Sigmoid colon (tissue), 7 donors: ENCODE data around the gene PNRC1. TPM values are rescaled to one million over a fixed set of nuclear protein-coding genes. Genes with fewer than 3 reads are reported as not detected.
"Not testable (repeated sequence)": the region's sequence is repeated elsewhere in the genome, so short reads cannot be mapped to it uniquely, and the experiment has no call there.

ENCODE experiments used
- DNase-seq: peaks from one replicate; pipeline ENCODE4 v3.0.0-alpha.2; 2019
- H3K27ac ChIP-seq, 4 donors: fragments of 200-600 bp; sonication (generic); one replicate each; pipeline ENCODE4 v1.5.1; 2016 to 2019; ENCODE audit warnings: mild to moderate bottlenecking in 1 of 4
- H3K27me3 ChIP-seq, 3 donors: fragments of 200-600 bp; sonication (generic); one replicate each; pipeline ENCODE4 v1.5.1; 2019; ENCODE audit warnings: mild to moderate bottlenecking in 1 of 3
- H3K36me3 ChIP-seq, 4 donors: fragments of 200-600 bp; sonication (generic); one replicate each; pipeline ENCODE4 v1.5.1; 2016 to 2019
- H3K4me1 ChIP-seq, 4 donors: fragments of 200-600 bp; sonication (generic); one replicate each; pipeline ENCODE4 v1.5.1; 2017 to 2019
- H3K4me3 ChIP-seq, 4 donors: fragments of 200-600 bp; sonication (generic); one replicate each; pipeline ENCODE4 v1.5.1; 2017 to 2019; ENCODE audit warnings: mild to moderate bottlenecking in 2 of 4, moderate library complexity in 1 of 4
- H3K9me3 ChIP-seq, 4 donors: fragments of 200-600 bp in 3 of 4; sonication (generic) in 3 of 4; one replicate each; pipeline versions ENCODE4 v1.5.1 to v1.6.1; 2013 to 2019
- EP300 ChIP-seq, 4 donors: sonication (generic); formaldehyde crosslinking; IDR thresholded peaks; one replicate each; pipeline ENCODE4 v1.6.1; 2017; ENCODE audit warnings: antibody characterized with exemption in 4 of 4
- POLR2A ChIP-seq, 2 donors: fragments of 450-650 bp; IDR thresholded peaks; one replicate each; pipeline ENCODE4 v1.6.1; 2016; ENCODE audit warnings: antibody characterized with exemption in 2 of 2, mild to moderate bottlenecking in 2 of 2, moderate library complexity in 2 of 2
- POLR2AphosphoS5 ChIP-seq, 4 donors: sonication (generic); formaldehyde crosslinking; IDR thresholded peaks; one replicate each; pipeline ENCODE4 v1.6.1; 2017; ENCODE audit warnings: antibody characterized with exemption in 4 of 4
- WGBS, 2 donors: extraction: QIAGEN DNeasy Blood & Tissue Kit; methylation state at CpG; one replicate each; pipeline ENCODE4 v1.1.7; 2013; 5-methylcytosine and 5-hydroxymethylcytosine counted together
- intact Hi-C: fragments of 100-400 bp; cut with DNase I; formaldehyde crosslinking; loops from one replicate; pipeline ENCODE4 v1.15.1; 2023
- polyA plus RNA-seq, 3 donors: library from polyadenylated mRNA; stranded (reverse); fragments of 200-250 nt; gene quantifications; one replicate each; pipeline ENCODE4 v1.2.3, GENCODE V29; 2013
- total RNA-seq, 4 donors: library from RNA; depleted of rRNA; stranded (reverse); fragments of >200 nt; gene quantifications; one replicate each; pipeline ENCODE4 v1.1.0, GENCODE V29; 2016
- TF ChIP-seq, protein P1 (sequence below), 4 experiments: fragments of 450-650 bp in 3 of 4; fragments of 200-600 bp in 1 of 4; IDR thresholded peaks; one replicate each; pipeline ENCODE4 v1.5.1; 2016 to 2019; ENCODE audit warnings: antibody characterized with exemption in 4 of 4, mild to moderate bottlenecking in 3 of 4, moderate library complexity in 2 of 4
- donor health status: healthy with polysubstance abuse.
- donor health status: Bipolar disorder and iron deficiency.
- donor health status: healthy.

Gene PNRC1
- total and polyA plus RNA-seq, 7 donors: 44.2 to 349 (median 211) TPM

DNA sequence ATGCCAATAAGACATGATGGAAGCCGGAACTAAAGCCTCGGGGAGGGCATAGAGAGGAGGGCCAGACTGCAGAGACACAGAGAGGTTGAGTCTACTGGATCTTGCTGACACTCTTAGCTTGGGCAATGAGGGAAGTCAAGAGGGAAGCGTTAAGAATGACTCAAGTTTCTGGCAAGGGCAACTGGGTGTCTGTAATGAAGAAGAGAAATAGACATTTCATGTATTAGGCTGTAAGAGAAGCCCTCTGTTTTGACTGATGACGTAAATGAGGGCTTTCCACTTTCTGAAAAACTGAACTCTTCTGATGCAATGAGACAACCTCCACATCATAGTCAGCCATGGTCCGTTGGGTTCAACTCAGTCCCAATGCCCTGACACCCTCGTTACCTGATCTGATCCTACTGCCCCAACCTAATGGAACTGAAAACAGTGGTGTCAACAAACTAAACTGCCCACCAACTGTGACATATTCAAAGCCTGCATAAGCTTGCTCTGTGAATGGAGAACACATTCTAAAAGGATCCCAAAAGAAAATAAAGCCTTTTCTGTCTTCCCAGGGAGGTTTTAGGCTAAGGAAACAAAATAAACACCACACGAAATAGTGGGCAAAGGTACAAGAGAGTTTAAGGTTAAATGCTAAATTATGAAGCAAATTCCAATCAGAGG lies 45.8 kb upstream of the PNRC1 start:
- DNase-seq: peak; percentile 79
- no peaks in the 10 kb centered on the region for H3K36me3 ChIP-seq
- WGBS, 2 donors: 71 to 76% methylated on average over 7 of the region's 7 CpGs
- TF ChIP-seq POLR2AphosphoS5 (IDR thresholded peaks at IDR 0.05) (peak in 3 of 4 donors; percentile 40 to 72 (median 48)), EP300 (IDR thresholded peaks at IDR 0.05) (peak in 1 of 4 donors; percentile 43)
- TF ChIP-seq, protein P1, sequence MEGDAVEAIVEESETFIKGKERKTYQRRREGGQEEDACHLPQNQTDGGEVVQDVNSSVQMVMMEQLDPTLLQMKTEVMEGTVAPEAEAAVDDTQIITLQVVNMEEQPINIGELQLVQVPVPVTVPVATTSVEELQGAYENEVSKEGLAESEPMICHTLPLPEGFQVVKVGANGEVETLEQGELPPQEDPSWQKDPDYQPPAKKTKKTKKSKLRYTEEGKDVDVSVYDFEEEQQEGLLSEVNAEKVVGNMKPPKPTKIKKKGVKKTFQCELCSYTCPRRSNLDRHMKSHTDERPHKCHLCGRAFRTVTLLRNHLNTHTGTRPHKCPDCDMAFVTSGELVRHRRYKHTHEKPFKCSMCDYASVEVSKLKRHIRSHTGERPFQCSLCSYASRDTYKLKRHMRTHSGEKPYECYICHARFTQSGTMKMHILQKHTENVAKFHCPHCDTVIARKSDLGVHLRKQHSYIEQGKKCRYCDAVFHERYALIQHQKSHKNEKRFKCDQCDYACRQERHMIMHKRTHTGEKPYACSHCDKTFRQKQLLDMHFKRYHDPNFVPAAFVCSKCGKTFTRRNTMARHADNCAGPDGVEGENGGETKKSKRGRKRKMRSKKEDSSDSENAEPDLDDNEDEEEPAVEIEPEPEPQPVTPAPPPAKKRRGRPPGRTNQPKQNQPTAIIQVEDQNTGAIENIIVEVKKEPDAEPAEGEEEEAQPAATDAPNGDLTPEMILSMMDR (IDR thresholded peaks at IDR 0.05): no peak
- peaks cover 0 to 6% (median 4%) of the 10 kb centered on the region in 4 donors for H3K9me3 ChIP-seq
- H3K27me3 ChIP-seq: no peaks in the 10 kb centered on the region
- H3K4me1 ChIP-seq: peaks cover 2 to 45% (median 40%) of the 10 kb centered on the region in 4 donors
- peak overlapping the region; percentile 90 to 94 (median 92) for H3K27ac ChIP-seq
- intact Hi-C loops: loop anchor here (1.0 to 5.0 kb wide), 7 partner anchors 10 to 318 kb away; partner anchors contain the start of genes PM20D2, RNGTT and UBE2J1
- H3K4me3 ChIP-seq: peak overlapping the region in 3 of 4 donors; percentile 11 to 18 (median 18)

DNA sequence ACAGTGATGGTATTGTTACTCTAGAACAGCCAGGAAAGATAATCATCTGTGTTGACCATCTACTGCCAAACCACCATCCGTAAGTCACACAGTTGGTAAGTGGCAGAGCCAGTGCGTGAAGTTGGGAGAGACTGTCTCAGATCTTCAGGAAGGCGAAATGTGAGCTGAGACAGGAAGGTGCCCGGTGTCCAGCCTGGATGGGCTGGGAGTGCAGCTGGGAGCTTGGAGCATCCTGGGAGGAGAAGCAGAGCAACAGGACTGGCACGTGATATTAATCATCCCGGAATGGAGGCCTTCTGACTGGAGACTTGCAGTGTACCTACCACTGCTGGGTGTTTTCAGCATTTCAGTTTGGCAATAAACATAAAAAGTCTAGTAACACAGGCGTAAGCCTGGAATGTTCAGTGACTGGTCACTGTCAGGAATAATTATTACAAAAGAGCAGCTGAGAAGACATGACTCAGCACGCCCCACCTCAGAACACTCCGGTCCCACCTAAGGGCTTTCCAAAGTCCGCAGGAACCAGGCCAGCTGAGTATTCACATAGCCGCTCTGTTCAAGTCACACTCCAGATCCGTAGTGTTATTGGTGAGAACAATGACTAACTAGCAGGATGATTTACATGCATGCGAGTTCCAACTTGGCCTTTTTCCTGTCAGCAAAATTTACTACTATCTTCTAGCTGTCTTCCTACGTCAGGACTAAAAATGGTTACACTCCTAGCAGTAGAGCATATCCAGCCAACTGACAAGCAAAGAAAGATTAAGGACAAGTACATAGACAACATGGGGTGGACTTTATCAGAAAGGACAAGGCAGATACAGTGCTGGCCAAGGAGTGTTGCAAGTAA lies 45.1 kb upstream of the PNRC1 start:
- intact Hi-C loops: loop anchor here (1.0 to 5.0 kb wide), 7 partner anchors 11 to 317 kb away; partner anchors contain the start of genes PM20D2, RNGTT and UBE2J1
- TF ChIP-seq EP300 (IDR thresholded peaks at IDR 0.05): peak; percentile 97 to 99 (median 98)
- TF ChIP-seq POLR2A (IDR thresholded peaks at IDR 0.05): no peak
- TF ChIP-seq, protein P1 (IDR thresholded peaks at IDR 0.05): no peak
- peak; percentile 98 to 99 (median 98) for TF ChIP-seq POLR2AphosphoS5 (IDR thresholded peaks at IDR 0.05)
- Histone ChIP-seq H3K9me3 (peaks cover 0 to 6% (median 4%) of the 10 kb centered on the region in 4 donors), H3K36me3 (no peaks in the 10 kb centered on the region), H3K27ac (peak overlapping the region; percentile 90 to 94 (median 92)), H3K4me1 (peaks cover 2 to 45% (median 40%) of the 10 kb centered on the region in 4 donors), H3K27me3 (no peaks in the 10 kb centered on the region), H3K4me3 (peak overlapping the region in 3 of 4 donors; percentile 11 to 18 (median 18))
- WGBS, 2 donors: 23 to 54% methylated on average over 14 of the region's 14 CpGs
- peak; percentile 99 for DNase-seq

DNA sequence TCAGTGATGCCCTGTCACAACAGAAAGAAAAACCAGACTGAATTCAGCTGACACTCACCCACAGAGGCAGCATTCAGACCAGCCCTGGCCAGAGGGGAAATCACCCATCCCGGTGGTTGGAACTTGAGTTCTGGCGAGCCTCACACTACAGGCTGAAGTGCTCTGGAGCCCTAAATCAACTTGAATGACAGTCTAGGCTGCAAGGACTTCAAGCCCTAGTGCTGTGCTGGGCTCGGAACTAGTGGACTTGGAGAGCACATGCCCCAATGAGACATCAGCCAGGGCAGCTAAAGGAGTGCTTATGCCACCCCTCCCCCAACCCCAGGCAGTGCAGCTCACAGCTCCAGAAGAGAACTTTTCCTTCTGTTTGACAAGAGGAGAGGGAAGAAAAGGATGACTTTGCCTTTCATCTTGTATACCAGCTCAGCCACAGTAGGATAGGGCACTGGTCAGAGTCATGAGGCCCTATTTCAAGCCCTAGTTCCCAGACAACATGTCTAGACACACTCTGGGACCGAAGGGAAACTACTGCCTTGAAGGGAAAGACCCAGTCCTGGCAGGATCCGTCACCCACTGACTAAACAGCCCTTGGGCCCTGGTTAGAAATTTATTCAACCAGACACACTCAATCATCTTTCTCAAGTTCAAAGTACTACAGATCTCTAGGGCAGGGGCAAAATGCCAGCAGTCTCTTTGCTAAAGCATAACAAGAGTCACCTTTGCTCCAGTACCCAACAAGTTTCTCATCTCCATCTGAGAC lies 43.2 kb upstream of the PNRC1 start:
- TF ChIP-seq POLR2AphosphoS5 (IDR thresholded peaks at IDR 0.05): peak in 2 of 4 donors; percentile 5 to 44
- TF ChIP-seq, protein P1 (IDR thresholded peaks at IDR 0.05): no peak
- TF ChIP-seq POLR2A (IDR thresholded peaks at IDR 0.05): no peak
- no peak for TF ChIP-seq EP300 (IDR thresholded peaks at IDR 0.05)
- H3K27me3 ChIP-seq: no peaks in the 10 kb centered on the region
- peak; percentile 68 for DNase-seq
- peaks cover 0 to 6% (median 4%) of the 10 kb centered on the region in 4 donors for H3K9me3 ChIP-seq
- H3K27ac ChIP-seq: peak overlapping the region; percentile 90 to 94 (median 92)
- peaks cover 2 to 43% (median 38%) of the 10 kb centered on the region in 4 donors for H3K4me1 ChIP-seq
- intact Hi-C loops: loop anchor here (5.0 kb wide), 3 partner anchors 75 to 315 kb away; partner anchors contain the start of genes PM20D2, RNGTT and UBE2J1
- no peaks in the 10 kb centered on the region for H3K36me3 ChIP-seq
- 78 to 82% methylated on average over 5 of the region's 5 CpGs for WGBS, 2 donors
- no peak overlapping the region for H3K4me3 ChIP-seq

DNA sequence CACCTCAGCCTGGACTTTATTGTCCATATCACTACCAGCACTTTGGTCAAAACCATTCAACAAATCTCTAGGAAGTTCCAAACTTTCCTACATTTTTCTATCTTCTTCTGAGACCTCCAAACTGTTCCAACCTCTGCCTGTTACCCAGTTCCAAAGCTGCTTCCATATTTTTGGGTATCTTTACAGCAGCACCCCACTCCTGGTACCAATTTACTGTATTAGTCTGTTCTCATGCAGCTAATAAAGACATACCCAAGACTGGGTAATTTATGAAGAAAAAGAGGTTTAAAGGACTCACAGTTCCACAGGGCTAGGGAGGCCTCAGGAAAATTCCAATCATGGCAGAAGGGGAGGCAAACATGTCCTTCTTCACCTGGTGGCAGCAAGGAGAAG lies 42.7 kb upstream of the PNRC1 start:
- H3K27ac ChIP-seq, DNase-seq, H3K9me3 ChIP-seq, H3K27me3 ChIP-seq, H3K4me3 ChIP-seq, H3K36me3 ChIP-seq: not testable (repeated sequence)
- H3K4me1 ChIP-seq: peaks cover 2 to 37% (median 33%) of the 10 kb centered on the region in 4 donors
- intact Hi-C loops: loop anchor here (5.0 kb wide), 3 partner anchors 76 to 314 kb away; partner anchors contain the start of genes PM20D2, RNGTT and UBE2J1
